Right hindlimb (tissue), 1 donor: ENCODE measurements around the gene CEACAM16.
A peak's percentile ranks its signal among the peaks of the same experiment; 100 is the strongest.
"Not testable (repeated sequence)": the region's sequence is repeated elsewhere in the genome, so short reads cannot be mapped to it uniquely, and the experiment has no call there.

ENCODE experiments used
- DNase-seq: peaks from one replicate; pipeline ENCODE4 v3.0.0-alpha.2; 2018

The CEACAM16 gene

DNA sequence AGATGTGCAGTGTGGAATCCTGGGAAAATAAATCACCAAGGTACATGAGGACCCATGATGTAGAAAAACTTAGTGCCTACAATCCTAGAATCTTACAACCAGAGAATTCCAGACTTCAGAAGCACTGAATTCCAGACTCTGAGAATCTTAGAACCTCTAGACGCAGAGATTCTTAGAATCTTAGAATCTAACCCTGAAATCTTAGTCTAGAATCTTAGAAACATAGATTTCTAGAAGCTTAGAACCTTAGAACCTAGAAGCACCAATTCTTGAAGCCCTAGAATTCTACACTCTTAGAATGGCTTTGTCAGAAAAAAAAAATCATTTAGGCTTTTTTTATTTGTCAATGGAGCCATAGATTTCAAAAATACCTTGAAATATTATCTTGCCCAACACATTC is 6.0 kb downstream of the CEACAM16 start:
- DNase-seq: no peak

DNA sequence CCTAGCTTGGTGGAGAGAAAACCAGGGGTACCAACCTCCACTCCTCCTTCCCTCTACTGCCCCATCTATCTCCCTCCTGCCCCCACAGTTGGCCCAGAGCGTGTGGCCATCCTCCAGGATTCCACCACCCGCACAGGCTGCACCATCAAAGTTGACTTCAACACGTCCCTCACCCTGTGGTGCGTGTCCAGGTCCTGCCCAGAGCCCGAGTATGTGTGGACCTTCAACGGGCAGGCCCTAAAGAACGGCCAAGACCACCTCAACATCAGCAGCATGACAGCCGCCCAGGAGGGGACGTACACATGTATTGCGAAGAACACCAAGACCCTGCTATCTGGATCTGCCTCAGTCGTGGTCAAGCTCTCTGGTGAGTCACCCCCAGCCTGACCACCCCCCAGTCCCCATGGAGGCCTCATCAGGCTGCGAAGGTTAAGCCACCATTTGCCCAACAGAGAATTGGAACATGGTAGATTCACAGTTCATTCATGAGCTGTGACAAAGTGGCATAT is 6.6 kb downstream of the CEACAM16 start:
- no peak for DNase-seq

DNA sequence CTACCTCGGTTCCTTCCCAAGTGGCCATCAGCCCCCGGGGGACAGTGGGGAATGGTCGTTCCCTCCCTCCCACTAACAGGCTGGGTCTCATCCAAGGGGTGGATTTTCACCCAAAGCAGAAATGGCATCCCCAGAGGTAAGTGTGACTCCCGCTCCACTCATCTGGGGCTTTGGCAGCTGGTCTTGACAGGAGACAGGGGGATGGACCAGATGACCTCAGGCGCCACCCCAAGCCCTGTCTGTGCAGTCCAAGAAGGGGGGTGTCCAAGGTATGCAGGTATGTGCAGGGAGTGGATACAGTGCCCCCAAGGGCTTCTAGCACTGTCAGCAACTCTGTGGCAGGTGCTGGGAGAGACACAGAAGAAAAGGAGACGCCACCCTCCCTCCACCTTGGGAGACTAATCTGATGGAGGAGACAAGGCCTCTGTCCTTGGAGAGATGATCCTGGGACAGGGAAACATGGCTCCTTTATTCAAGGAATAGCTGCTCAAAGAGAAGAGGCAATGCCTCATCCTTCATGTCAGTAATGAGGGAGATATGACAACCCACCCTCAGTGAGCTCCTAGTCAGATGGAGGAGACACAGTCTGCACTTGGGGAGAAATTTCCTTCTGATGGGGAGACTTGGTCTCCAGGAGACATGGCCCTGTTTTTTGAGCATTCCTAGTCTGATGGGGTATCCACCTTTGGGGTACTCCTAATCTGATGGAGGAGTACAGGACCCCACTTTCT is 7.7 kb downstream of the CEACAM16 start:
- DNase-seq: no peak

DNA sequence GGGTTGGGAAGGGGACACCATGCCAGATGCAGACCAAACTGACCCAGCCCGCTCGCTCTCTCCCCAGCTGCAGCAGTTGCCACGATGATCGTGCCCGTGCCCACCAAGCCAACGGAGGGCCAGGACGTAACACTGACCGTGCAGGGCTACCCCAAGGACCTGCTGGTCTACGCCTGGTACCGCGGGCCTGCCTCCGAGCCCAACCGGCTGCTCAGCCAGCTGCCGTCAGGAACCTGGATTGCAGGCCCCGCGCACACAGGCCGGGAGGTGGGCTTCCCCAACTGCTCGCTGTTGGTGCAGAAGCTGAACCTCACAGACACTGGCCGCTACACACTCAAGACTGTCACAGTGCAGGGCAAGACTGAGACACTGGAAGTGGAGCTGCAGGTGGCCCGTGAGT is 8.8 kb downstream of the CEACAM16 start:
- DNase-seq: no peak

DNA sequence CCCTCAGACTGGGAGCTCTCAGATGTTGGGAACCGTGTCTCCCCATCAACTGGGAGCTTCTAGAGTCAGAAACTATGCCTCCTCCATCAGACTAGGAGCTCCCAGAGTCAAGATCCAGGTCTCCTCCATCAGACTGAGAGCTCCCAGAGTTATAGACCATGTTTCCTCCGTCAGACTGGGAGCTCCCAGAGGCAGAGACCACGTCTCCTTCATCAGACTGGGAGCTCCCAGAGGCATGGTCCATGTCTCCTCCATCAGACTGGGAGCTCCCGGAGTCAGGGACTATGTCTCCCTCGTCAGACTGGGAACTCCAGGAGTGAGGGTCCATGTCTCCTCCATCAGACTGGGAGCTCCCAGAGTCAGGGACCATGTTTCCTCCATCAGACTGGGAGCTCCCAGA is 10.0 kb downstream of the CEACAM16 start:
- DNase-seq: no peak

DNA sequence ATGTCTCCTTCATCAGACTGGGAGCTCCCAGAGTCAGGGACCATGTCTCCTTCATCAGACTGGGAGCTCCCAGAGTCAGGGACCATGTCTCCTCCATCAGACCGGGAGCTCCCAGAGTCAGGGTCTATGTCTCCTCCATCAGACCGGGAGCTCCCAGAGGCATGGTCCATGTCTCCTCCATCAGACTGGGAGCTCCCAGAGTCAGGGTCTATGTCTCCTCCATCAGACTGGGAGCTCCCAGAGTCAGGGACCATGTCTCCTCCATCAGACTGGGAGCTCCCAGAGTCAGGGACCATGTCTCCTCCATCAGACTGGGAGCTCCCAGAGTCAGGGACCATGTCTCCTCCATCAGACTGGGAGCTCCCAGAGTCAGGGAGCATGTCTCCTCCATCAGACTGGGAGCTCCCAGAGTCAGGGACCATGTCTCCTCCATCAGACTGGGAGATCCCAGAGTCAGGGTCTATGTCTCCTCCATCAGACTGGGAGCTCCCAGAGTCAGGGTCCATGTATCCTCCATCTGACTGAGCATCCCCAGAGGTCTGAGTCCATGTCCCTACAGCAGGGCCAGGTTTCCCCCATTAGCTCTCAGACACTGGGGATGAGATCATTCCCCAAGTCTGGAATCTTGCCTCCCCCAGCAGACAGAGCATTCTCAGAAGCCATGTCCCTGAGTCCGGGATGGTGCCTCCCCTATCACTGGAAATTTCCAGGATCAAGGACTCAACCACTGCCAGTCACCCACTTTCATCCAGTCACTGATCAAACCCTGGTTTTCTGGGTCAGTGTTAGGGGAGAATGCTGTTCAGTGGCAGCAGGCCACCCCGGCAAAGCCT is 10.7 kb downstream of the CEACAM16 start:
- DNase-seq: not testable (repeated sequence)

DNA sequence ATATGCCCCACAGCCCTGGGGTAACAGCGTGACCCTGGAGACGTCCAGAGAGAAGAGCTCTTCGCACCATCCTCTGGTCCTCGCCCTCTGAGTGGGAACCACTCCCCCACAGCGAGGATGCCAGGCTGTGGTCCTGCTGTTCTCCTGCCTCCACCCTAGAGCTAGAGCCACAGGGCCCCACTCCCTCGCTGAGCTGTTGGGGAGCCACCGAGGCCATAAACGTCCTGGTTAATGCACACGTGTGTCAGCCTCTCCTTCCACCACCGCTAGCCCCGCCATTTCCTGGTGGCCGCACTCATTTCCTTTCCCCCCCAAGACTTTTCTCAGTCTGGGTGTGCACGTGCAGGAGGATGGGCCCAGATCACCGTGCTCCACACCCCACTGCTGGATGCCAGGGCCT is 11.5 kb downstream of the CEACAM16 start:
- no peak for DNase-seq

DNA sequence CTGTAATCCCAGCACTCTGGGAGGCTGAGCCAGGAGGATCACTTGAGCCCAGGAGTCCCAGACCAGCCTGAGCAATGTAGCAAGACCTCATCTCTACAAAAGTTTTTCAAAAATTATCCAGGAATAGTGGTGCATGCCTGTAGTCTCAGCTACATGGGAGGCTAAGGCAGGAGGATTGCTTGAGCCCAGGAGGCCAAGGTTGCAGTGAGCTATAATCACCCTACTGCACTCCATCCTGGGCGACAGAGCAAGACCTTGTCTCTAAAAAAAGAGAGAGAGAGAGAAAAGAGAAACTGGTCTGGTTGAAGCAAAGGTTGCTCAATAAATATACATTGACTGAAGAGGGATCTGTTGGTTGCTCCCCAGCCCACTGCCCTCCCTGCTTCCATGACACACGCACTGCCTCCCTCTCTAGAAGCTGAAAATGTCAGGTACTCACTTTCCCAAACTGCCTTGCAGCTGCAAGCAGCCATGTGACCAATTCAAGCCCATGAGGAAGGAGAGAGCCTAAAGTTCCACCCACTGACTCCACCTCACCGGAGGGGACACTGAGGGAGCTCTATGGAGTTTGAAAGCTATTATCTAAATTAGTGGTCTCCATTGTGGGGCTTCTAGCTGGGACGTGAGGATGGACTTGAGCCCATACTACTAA is 14.0 kb downstream of the CEACAM16 start:
- no peak for DNase-seq

DNA sequence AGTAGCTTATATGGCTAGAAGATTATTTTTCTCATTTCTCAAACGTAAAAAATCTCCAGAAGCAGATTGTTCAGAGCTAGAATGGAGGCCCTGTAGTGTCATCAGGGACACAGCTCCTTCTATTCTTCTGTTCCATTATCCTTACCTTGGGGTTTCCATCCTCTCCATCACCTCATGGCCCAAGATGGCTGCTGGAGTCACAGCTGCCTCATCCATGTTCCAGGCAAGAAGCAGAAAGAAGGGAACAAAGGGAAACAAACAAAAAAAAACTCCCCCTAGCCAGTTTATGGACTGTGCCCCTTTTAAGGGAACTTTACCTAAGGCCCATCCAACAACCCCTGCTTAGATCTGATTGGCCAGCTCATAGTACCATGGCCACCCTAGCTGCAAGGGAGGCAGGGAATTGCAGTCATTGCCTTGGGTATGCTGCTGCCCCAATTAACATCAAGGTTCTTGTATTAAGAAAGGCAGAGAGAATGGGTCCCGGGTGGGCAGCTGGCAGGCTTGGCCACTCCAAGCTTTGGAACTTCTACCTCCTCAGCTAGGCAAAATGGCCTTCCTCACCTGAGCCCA is 15.7 kb downstream of the CEACAM16 start:
- no peak for DNase-seq

DNA sequence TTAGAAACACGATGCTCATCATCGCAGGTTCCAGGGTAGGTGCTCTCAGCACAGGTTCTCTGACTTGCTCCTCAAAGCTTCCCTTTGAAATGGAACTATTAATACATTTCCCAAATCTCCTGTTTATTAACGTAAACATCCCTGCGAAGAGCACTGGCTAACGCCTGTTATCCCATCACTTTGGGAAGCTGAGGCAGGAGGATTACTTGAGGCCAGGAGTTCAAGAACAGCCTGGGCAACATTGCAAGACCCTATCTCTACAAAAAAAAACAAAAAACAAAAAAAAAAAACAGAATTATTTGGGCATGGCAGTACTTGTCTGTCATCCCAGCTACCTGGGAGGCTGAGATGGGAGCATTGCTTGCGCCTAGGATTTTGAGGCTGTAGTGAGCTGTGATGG is 18.7 kb downstream of the CEACAM16 start:
- no peak for DNase-seq

DNA sequence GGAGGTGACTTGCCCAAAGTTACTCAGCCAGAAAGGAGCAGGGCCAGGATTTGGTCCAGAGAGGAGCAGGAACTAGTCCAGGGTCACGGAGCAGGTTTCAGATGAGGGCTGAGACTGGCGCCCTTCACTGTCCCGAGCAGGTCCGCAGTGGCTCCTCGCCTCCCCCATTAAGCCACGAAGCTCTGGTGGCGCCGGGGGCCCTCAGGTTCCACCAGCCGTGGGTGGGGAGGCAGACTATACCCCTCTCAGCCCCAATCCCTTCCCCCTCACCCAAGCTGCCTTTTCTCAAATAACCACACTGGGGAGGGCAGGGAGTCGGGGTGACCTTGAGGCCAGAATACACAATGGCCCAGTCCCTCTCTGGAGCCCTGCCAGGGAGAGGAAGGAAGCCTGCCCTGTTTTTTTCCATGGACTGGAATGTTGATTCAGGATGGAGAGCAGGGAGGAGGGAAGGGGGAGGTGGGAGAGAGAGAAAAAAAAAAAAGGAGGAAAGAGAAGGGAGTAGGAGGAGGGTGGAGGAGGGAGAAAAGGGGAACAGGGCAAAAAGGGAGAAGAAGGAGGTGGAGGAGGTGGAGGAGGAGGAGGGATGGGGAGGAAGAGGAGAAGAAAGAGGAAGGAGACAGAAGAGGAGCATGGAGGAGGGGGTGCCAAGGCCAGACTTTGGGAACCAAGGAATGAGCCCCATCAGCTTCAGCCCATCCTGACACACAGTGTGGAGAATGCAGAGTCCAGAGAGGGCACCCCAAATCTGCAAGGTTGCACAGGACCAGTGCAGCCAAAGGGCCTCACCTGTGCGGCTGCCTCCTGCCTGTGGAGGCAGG is 19.7 kb downstream of the CEACAM16 start:
- peak; percentile 68 for DNase-seq

DNA sequence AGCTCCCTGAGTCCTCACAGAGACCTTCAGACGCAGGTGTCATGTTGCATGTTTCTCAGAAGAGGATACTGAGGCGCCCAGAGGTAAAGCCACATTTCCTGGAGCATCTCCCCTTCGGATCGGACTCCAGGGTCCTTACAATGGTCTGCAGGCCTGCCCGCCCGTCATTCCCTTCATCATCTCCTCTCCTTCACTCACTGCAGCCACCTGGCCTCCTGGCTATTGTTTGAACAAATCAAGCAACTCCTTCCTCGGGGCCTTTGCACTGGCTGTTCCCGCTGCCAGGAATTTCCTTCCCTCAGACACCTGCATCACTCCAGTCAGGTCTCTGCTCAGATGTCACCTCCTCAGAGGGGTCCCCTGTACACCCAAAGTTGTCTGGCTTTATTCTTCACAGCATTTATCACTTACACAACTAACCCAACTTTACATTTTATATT is 20.3 kb downstream of the CEACAM16 start:
- DNase-seq: no peak

DNA sequence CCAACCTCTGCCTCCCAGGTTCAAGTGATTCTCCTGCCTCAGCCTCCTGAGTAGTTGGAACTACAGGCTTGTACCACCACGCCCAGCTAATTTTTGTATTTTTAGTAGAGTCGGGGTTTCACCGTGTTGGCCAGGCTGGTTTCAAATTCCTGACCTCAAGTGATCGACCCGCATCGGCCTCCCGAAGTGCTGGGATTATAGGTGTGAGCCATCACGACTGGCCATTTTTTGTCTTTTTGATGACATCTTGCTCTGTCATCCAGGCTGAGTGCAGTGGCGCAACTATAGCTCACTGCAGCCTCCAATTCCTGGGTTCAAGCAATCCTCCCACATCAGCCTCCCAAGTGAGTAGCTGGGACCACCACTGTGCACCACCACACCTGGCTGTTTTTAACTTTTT is 21.4 kb downstream of the CEACAM16 start:
- DNase-seq: not testable (repeated sequence)

DNA sequence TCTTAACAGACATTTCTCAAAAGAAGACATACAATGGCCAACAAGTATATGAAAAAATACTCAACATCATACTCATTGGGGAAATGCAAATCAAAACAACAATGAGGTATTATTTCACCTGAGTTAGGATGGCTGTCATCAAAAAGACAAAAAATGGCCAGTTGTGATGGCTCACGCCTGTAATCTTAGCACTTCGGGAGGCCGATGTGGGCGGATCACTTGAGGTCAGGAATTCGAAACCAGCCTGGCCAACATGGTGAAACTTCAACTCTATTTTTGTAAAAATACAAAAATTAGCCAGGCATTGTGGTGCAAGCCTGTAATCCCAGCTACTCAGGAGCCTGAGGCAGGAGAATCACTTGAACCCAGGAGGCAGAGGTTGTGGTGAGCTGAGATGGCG is 22.0 kb downstream of the CEACAM16 start:
- DNase-seq: no peak

DNA sequence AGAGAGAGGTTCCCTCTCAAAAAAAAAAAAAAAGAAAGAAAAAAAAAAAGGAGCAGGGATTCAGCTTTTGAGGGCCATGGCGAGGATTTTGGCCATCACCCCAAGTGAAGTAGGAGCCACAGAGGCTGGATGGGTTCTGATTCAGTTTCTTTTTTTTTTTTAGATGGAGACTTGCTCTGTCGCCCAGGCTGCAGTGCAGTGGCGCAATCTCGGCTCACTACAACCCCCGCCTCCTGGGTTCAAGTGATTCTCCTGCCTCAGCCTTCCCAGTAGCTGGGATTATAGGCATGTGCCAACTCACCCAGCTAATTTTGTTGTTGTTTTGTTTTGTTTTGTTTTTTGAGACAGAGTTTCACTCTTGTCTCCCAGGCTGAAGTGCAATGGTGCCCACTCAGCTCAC is 22.4 kb downstream of the CEACAM16 start:
- not testable (repeated sequence) for DNase-seq

DNA sequence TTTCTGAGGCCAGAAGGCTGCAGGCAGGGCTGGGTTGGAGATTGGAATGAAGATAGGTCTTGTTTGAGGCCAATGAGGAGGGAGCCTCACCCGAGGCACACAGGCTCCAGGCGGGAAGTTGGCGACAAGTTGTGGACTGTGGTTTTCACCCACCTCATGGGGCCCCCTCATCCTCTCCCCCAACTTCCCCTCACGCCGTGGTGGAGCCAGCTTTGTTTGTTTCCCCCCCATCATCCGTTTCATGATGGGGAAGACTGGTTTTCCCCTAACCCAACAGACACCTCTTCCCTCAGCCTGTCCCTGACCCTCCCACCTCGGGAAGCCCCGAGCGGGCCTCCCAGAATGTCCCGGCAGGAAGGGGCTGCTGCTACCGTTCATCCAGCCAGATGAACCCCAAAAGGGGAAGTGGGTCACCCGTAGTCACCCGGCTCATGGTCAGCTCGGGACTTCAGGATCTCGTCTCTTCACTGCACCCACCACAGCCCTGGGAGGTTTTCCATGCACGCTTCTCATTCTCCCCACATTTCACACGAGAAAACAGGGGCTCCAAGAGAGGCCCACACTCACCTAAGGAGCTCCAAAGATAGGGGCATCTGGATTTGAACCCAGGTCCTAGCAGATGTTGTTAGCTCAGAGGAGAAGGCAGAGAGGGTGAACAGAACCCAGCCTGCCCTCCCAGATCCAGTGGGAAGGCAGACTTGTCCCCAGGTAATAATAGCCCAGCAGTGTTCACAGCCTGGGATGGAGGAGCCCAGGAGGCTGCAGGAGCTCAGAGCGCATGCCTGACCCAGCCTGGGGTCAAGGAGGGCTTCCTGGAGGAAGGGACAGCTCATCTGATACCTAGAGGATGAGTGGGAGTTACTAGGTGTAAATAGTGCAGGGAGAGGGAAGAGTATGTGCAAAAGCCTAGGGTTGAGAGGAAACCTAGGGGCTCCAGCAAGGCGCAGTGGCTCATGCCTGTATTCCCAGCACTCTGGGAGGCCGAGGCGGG is 23.5 kb downstream of the CEACAM16 start:
- no peak for DNase-seq

DNA sequence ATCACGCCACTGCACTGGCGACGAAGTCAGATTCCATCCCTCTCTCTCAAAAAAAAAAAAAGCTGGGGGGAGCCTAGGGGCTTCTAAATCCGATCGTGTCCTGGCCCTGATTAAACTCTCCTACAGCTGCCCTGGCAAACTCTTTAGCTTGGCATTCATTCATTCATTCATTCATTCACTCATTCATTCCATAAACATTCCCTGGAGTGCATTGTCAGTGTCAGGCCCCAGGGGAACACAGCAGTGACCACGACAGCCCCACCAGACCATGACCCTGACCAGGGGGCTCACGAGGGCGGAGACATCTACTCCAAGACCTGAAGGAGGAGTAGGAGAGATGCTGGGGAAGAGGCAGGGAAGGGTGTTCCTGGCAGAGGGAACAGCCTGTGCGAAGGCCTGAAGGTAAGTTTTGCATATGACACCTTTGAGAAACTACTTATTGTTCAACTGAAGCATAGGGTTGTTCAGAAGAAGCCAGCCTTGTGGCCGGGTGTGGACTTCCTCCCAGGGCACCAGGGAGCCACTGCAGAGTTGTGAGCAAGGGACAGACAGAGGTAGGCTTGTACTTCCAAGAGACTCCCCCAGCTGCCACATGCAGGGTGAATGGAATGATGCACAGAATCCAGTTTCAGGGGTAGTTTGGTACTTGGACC is 24.5 kb downstream of the CEACAM16 start:
- no peak for DNase-seq

DNA sequence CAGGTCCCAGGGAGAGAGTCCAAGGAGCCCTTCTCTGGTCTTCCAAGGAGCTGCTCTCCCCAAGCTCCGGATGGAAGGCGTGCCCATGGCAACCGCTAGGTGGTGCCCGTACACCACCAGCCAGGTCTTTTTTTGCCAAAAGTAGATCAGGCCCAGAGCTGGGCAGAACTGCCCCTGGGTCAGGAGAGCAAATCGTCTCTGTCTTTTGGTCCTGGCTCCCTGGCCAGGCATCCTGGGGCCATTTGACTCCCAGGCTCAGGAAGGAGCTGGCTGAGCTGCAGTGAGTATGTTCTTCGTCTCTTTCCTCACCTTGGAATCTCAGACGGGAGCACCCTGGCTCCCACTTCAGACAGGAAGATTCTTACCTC is 25.0 kb downstream of the CEACAM16 start:
- DNase-seq: peak; percentile 87

DNA sequence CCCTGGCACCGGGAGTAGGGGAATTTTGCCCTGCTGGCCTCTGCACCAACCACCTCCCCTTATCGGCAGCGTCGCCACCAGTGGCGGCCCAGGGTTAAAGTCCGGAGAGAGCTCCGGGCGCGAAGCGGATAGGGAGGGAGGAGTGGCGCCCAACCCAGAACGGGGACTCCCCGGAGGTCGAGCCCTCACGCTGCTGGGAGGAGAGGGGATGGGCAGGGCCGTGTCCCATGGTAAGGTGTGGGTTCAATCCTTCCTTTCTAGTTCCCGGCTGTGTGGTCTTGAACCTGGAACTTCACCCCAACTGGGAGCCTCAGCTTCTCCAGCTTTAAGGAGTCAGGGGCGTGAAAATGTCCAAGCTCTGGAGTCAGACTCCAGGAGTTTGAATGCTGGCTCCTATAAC is 26.3 kb downstream of the CEACAM16 start:
- no peak for DNase-seq

DNA sequence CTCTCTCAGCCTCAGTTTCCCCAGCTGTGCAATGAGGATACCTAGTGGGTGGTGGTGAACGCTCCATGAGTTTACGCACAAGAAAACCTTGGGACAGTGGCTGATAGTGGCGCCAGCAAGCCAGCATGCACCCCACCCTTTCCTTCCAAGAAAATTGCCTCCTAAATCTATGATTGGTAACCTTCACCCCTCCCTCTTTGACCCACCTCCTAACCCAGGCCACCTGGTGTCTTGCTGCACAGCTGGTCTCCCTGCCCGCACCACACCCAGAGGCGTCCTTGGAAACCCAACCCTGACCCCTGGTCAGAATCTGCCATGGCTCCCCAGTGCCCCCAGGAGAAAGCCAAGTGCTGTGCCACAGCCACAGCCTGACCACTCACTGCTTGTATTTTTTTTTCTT is 26.7 kb downstream of the CEACAM16 start:
- DNase-seq: no peak

DNA sequence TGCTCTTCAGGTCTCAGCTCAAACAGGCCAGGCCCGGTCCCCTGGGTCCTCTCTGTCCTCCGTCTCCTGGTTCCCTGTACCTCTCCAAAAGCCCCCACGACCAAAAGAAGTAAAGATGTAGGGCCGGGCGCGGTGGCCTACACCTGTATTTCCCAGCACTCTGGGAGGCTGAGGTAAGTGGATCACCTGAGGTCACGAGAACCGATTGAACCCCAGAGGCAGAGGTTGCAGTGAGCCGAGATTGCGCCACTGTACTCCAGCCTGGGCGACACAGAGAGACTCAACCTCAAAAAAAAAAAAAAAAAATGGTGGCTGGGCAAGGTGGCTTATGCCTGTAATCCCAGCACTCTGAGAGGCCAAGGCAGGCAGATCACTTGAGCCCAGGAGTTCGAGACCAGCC is 27.5 kb downstream of the CEACAM16 start:
- no peak for DNase-seq
